ENCODE measurements around the gene WFDC10B. TPM values are rescaled to one million over a fixed set of nuclear protein-coding genes. Genes with fewer than 3 reads are reported as not detected.

The WFDC10B gene
- total RNA-seq, 1 experiment from 2014 or later: not detected

GRCh38 chr20:45639687-45640086, 65.1 kb downstream of the WFDC10B start:
- CTCF ChIA-PET: no interaction called here
- H3K4me1 ChIP-seq (ENCODE audit: control insufficient read depth, insufficient read depth, low read length): no peaks in the 10 kb centered on the region
- no peaks in the 10 kb centered on the region for H3K9me3 ChIP-seq (ENCODE audit: control insufficient read depth, insufficient read depth, low read depth, low read length)
- H3K27me3 ChIP-seq (ENCODE audit: control insufficient read depth, insufficient read depth, low read length): peaks cover 2% of the 10 kb centered on the region; the same call in 1 of the 2 replicates
- BruUV-seq (replicated peaks): no TSS peak
- no peak for TF ChIP-seq POLR2AphosphoS5 (IDR thresholded peaks at IDR 0.05; ENCODE audit: low read depth, low read length)
- TF ChIP-seq CTCF (IDR thresholded peaks at IDR 0.05): no peak
- TF ChIP-seq SIN3A (IDR thresholded peaks at IDR 0.05; ENCODE audit: borderline replicate concordance, insufficient read depth, low read depth, low read length): no peak
- no peak for TF ChIP-seq TCF7L2 (IDR thresholded peaks at IDR 0.05; ENCODE audit: low read depth, low read length)
- TF ChIP-seq, protein P1, sequence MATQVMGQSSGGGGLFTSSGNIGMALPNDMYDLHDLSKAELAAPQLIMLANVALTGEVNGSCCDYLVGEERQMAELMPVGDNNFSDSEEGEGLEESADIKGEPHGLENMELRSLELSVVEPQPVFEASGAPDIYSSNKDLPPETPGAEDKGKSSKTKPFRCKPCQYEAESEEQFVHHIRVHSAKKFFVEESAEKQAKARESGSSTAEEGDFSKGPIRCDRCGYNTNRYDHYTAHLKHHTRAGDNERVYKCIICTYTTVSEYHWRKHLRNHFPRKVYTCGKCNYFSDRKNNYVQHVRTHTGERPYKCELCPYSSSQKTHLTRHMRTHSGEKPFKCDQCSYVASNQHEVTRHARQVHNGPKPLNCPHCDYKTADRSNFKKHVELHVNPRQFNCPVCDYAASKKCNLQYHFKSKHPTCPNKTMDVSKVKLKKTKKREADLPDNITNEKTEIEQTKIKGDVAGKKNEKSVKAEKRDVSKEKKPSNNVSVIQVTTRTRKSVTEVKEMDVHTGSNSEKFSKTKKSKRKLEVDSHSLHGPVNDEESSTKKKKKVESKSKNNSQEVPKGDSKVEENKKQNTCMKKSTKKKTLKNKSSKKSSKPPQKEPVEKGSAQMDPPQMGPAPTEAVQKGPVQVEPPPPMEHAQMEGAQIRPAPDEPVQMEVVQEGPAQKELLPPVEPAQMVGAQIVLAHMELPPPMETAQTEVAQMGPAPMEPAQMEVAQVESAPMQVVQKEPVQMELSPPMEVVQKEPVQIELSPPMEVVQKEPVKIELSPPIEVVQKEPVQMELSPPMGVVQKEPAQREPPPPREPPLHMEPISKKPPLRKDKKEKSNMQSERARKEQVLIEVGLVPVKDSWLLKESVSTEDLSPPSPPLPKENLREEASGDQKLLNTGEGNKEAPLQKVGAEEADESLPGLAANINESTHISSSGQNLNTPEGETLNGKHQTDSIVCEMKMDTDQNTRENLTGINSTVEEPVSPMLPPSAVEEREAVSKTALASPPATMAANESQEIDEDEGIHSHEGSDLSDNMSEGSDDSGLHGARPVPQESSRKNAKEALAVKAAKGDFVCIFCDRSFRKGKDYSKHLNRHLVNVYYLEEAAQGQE (IDR thresholded peaks at IDR 0.05; ENCODE audit: insufficient read depth in 1 of 2, low read depth in 2 of 2, low read length in 1 of 2): no peak
- POLR2A ChIA-PET: no interaction called here
- no peaks in the 10 kb centered on the region for H3K36me3 ChIP-seq (ENCODE audit: control insufficient read depth, insufficient read depth, low read length)
- ATAC-seq: no peak
- H3K4me3 ChIP-seq (ENCODE audit: low read depth in 2 of 2, low read length in 2 of 2): no peak overlapping the region
- no peak overlapping the region for H3K27ac ChIP-seq (ENCODE audit: low read length)
- in situ Hi-C loops (cut with HindIII; ENCODE audit: low pct_unique_long_range_greater_than_20kb, low sequenced_read_pairs): no loop called here
- intact Hi-C loops (cut with micrococcal nuclease; ENCODE audit: unreplicated experiment): no loop called here
- no peak for DNase-seq (ENCODE audit: low read depth, low spot score)

GRCh38 chr20:45636513-45636912, 68.3 kb downstream of the WFDC10B start:
- no TSS peak for BruUV-seq (replicated peaks)
- H3K27ac ChIP-seq (ENCODE audit: low read length): no peak overlapping the region
- in situ Hi-C loops (cut with HindIII; ENCODE audit: low pct_unique_long_range_greater_than_20kb, low sequenced_read_pairs) (no loop called here), intact Hi-C loops (cut with micrococcal nuclease; ENCODE audit: unreplicated experiment) (no loop called here)
- TF ChIP-seq POLR2AphosphoS5 (IDR thresholded peaks at IDR 0.05; ENCODE audit: low read depth, low read length) (no peak), TCF7L2 (IDR thresholded peaks at IDR 0.05; ENCODE audit: low read depth, low read length) (no peak), SIN3A (IDR thresholded peaks at IDR 0.05; ENCODE audit: borderline replicate concordance, insufficient read depth, low read depth, low read length) (no peak), CTCF (IDR thresholded peaks at IDR 0.05) (no peak)
- TF ChIP-seq, protein P1 (IDR thresholded peaks at IDR 0.05; ENCODE audit: insufficient read depth in 1 of 2, low read depth in 2 of 2, low read length in 1 of 2): no peak
- H3K9me3 ChIP-seq (ENCODE audit: control insufficient read depth, insufficient read depth, low read depth, low read length): no peaks in the 10 kb centered on the region
- DNase-seq (ENCODE audit: low read depth, low spot score) (no peak), ATAC-seq (no peak)
- H3K4me1 ChIP-seq (ENCODE audit: control insufficient read depth, insufficient read depth, low read length): no peaks in the 10 kb centered on the region
- no peaks in the 10 kb centered on the region for H3K36me3 ChIP-seq (ENCODE audit: control insufficient read depth, insufficient read depth, low read length)
- ChIA-PET CTCF (no interaction called here), POLR2A (no interaction called here)
- no peak overlapping the region for H3K4me3 ChIP-seq (ENCODE audit: low read depth in 2 of 2, low read length in 2 of 2)
- no peaks in the 10 kb centered on the region for H3K27me3 ChIP-seq (ENCODE audit: control insufficient read depth, insufficient read depth, low read length)

Small RNA genes lying within 50 kb of the gene (microRNA-seq; reads per million reads assigned to microRNA genes)
- 2.5 reads per million for gene MIR3617 (ENCODE audit: unreplicated experiment)

Other genes with a start within 250 kb of the WFDC10B start
- 1.6 TPM for gene WFDC2, start 235.3 kb downstream of the WFDC10B start, total RNA-seq (2021; ENCODE audit: unreplicated experiment)
- gene SPINT3, start 189.4 kb downstream of the WFDC10B start, total RNA-seq (2021; ENCODE audit: unreplicated experiment): not detected
- not detected for gene WFDC6, start 165.5 kb downstream of the WFDC10B start, total RNA-seq (2021; ENCODE audit: unreplicated experiment)
- not detected for gene EPPIN, start 157.6 kb downstream of the WFDC10B start, total RNA-seq (2021; ENCODE audit: unreplicated experiment)
- not detected for gene WFDC8, start 125.7 kb downstream of the WFDC10B start, total RNA-seq (2021; ENCODE audit: unreplicated experiment)
- gene WFDC10A, start 75.3 kb downstream of the WFDC10B start, total RNA-seq (2021; ENCODE audit: unreplicated experiment): not detected
- gene WFDC9, start 73.7 kb downstream of the WFDC10B start, total RNA-seq (2021; ENCODE audit: unreplicated experiment): not detected
- not detected for gene WFDC11, start 34.8 kb downstream of the WFDC10B start, total RNA-seq (2021; ENCODE audit: unreplicated experiment)
- gene WFDC13, start 3.0 kb downstream of the WFDC10B start, total RNA-seq (2021; ENCODE audit: unreplicated experiment): not detected
- not detected for gene SPINT4, start 17.3 kb upstream of the WFDC10B start, total RNA-seq (2021; ENCODE audit: unreplicated experiment)
- gene WFDC3, start 86.9 kb upstream of the WFDC10B start, total RNA-seq (2021; ENCODE audit: unreplicated experiment): 1.1 TPM
- 48.8 TPM for gene DNTTIP1, start 86.9 kb upstream of the WFDC10B start, total RNA-seq (2021; ENCODE audit: unreplicated experiment)
- 173 TPM for gene UBE2C, start 107.6 kb upstream of the WFDC10B start, total RNA-seq (2021; ENCODE audit: unreplicated experiment)
- gene TNNC2, start 122.3 kb upstream of the WFDC10B start, total RNA-seq (2021; ENCODE audit: unreplicated experiment): 0.26 TPM
- 25.7 TPM for gene SNX21, start 128.8 kb upstream of the WFDC10B start, total RNA-seq (2021; ENCODE audit: unreplicated experiment)
- gene ACOT8, start 152.4 kb upstream of the WFDC10B start, total RNA-seq (2021; ENCODE audit: unreplicated experiment): 21.1 TPM
- gene ZSWIM3, start 152.6 kb upstream of the WFDC10B start, total RNA-seq (2021; ENCODE audit: unreplicated experiment): 3.6 TPM
- 13.4 TPM for gene ZSWIM1, start 176.2 kb upstream of the WFDC10B start, total RNA-seq (2021; ENCODE audit: unreplicated experiment)
- 1.8 TPM for gene SPATA25, start 182.6 kb upstream of the WFDC10B start, total RNA-seq (2021; ENCODE audit: unreplicated experiment)
- 3.0 TPM for gene NEURL2, start 186.2 kb upstream of the WFDC10B start, total RNA-seq (2021; ENCODE audit: unreplicated experiment)
- gene CTSA, start 186.3 kb upstream of the WFDC10B start, total RNA-seq (2021; ENCODE audit: unreplicated experiment): 232 TPM
- gene PLTP, start 207.1 kb upstream of the WFDC10B start, total RNA-seq (2021; ENCODE audit: unreplicated experiment): 17.7 TPM
- 24.6 TPM for gene PCIF1, start 229.7 kb upstream of the WFDC10B start, total RNA-seq (2021; ENCODE audit: unreplicated experiment)